Measurements from ENCODE around the gene PKN3. TPM values are rescaled to one million over a fixed set of nuclear protein-coding genes. Genes with fewer than 3 reads are reported as not detected.
A peak's percentile ranks its signal among the peaks of the same experiment; 100 is the strongest.

PKN3 gene
- polyA plus RNA-seq, 1 donor (not counting 4 experiments of a cell fraction or from before 2014, with no cell fraction given), result 1.3 TPM

DNA sequence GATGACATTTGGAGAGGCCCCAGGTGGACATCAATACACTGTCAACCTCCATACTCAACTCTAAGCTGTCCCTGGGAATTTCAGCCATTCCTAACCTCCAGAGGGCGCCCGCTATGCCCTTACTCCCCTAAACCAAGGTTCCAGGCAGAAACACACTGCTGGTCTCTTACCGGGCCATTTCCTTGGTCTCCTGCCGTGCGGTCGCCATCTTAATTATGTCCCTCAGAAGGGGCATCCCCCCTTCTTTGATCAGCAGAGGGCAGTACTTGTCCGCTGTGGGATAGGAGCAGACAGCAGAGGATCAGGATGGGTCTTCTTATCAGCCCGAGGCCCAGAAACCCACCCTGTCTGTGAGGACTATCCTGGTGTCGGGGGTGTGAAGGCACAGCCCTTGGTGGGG, 31.0 kb downstream of the PKN3 start:
- H3K79me2 ChIP-seq (ENCODE audit: control insufficient read depth, insufficient read depth, low read length), result no peaks in the 10 kb centered on the region
- dilution Hi-C loops (cut with MboI; ENCODE audit: extremely low pct_ligation_motif_present, low sequenced_read_pairs), result no loop called here
- no peaks in the 10 kb centered on the region for H3K4me1 ChIP-seq (ENCODE audit: control insufficient read depth, extremely low read depth, insufficient read depth, low read length)
- H3K4me2 ChIP-seq (ENCODE audit: control insufficient read depth, extremely low read depth, insufficient read depth, low read depth, low read length), result peak overlapping the region; percentile 44
- no peaks in the 10 kb centered on the region for H3K9me3 ChIP-seq (ENCODE audit: control insufficient read depth, low read depth, low read length)
- H3K36me3 ChIP-seq (ENCODE audit: control insufficient read depth in 2 of 2, extremely low read depth in 1 of 2, insufficient read depth in 2 of 2, low read length in 2 of 2), result peaks cover 0 to 8% of the 10 kb centered on the region in 2 experiments
- no peaks in the 10 kb centered on the region for H4K20me1 ChIP-seq (ENCODE audit: control insufficient read depth, extremely low read depth, insufficient read depth, low read length)
- H2AFZ ChIP-seq (ENCODE audit: control insufficient read depth, low read length), result peak overlapping the region; percentile 79
- FAIRE-seq (peak; percentile 87), DNase-seq (ENCODE audit: low read depth, low spot score) (peak; percentile 48)
- H3K4me3 ChIP-seq (ENCODE audit: control insufficient read depth in 2 of 3, extremely low read depth in 1 of 3, insufficient read depth in 2 of 3, low read depth in 1 of 3, low read length in 3 of 3), result peak overlapping the region in 1 of 3 experiments; percentile 26
- no peak for TF ChIP-seq EZH2 (IDR thresholded peaks at IDR 0.05; ENCODE audit: low read length)
- TF ChIP-seq, protein P1, sequence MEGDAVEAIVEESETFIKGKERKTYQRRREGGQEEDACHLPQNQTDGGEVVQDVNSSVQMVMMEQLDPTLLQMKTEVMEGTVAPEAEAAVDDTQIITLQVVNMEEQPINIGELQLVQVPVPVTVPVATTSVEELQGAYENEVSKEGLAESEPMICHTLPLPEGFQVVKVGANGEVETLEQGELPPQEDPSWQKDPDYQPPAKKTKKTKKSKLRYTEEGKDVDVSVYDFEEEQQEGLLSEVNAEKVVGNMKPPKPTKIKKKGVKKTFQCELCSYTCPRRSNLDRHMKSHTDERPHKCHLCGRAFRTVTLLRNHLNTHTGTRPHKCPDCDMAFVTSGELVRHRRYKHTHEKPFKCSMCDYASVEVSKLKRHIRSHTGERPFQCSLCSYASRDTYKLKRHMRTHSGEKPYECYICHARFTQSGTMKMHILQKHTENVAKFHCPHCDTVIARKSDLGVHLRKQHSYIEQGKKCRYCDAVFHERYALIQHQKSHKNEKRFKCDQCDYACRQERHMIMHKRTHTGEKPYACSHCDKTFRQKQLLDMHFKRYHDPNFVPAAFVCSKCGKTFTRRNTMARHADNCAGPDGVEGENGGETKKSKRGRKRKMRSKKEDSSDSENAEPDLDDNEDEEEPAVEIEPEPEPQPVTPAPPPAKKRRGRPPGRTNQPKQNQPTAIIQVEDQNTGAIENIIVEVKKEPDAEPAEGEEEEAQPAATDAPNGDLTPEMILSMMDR (optimal IDR thresholded peaks at IDR 0.05 in 1 of 3, IDR thresholded peaks at IDR 0.05 in 1 of 3, conservative IDR thresholded peaks at IDR 0.05 in 1 of 3; ENCODE audit: extremely low read depth in 1 of 3, insufficient read depth in 2 of 3, low read length in 3 of 3), result peak; percentile 80 to 89 (median 85)
- no peaks in the 10 kb centered on the region for H3K27me3 ChIP-seq (ENCODE audit: control insufficient read depth, extremely low read depth, insufficient read depth, low read length)
- H3K9me1 ChIP-seq (ENCODE audit: control insufficient read depth, extremely low read depth, insufficient read depth, low read length), result no peaks in the 10 kb centered on the region
- H3K27ac ChIP-seq (ENCODE audit: control insufficient read depth, insufficient read depth, low read length), result no peak overlapping the region
- H3K9ac ChIP-seq (ENCODE audit: control insufficient read depth, extremely low read depth, insufficient read depth, low read length), result no peak overlapping the region

DNA sequence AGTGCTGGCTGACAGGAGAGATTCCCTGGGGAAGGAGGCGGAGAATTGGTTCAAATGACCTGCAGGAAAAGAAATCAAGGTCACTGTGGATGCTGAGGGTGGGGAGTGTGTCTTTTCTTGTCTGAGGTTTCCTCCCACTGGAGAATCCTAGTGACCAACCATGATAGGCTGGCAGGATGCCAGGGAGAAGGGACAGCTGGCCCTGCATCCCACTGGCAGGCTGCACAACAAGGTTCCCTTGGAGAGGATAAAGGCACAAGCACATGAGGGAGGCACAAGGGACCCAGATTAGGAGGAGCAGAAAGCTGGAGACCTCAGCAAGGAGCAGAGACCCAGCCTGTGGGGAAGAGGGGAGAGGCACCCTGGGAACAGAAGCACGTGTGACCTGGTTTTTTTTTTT, 33.1 kb downstream of the PKN3 start:
- Histone ChIP-seq H3K27me3 (ENCODE audit: control insufficient read depth, extremely low read depth, insufficient read depth, low read length) (no peaks in the 10 kb centered on the region), H3K4me2 (ENCODE audit: control insufficient read depth, extremely low read depth, insufficient read depth, low read depth, low read length) (no peak overlapping the region), H3K9ac (ENCODE audit: control insufficient read depth, extremely low read depth, insufficient read depth, low read length) (no peak overlapping the region), H3K4me3 (ENCODE audit: control insufficient read depth in 2 of 3, extremely low read depth in 1 of 3, insufficient read depth in 2 of 3, low read depth in 1 of 3, low read length in 3 of 3) (no peak overlapping the region), H2AFZ (ENCODE audit: control insufficient read depth, low read length) (no peak overlapping the region), H3K9me1 (ENCODE audit: control insufficient read depth, extremely low read depth, insufficient read depth, low read length) (no peaks in the 10 kb centered on the region), H3K79me2 (ENCODE audit: control insufficient read depth, insufficient read depth, low read length) (no peaks in the 10 kb centered on the region), H3K4me1 (ENCODE audit: control insufficient read depth, extremely low read depth, insufficient read depth, low read length) (no peaks in the 10 kb centered on the region), H4K20me1 (ENCODE audit: control insufficient read depth, extremely low read depth, insufficient read depth, low read length) (no peaks in the 10 kb centered on the region), H3K9me3 (ENCODE audit: control insufficient read depth, low read depth, low read length) (no peaks in the 10 kb centered on the region), H3K27ac (ENCODE audit: control insufficient read depth, insufficient read depth, low read length) (no peak overlapping the region), H3K36me3 (ENCODE audit: control insufficient read depth in 2 of 2, extremely low read depth in 1 of 2, insufficient read depth in 2 of 2, low read length in 2 of 2) (peaks cover 0 to 8% of the 10 kb centered on the region in 2 experiments)
- no peak for DNase-seq (ENCODE audit: low read depth, low spot score)
- TF ChIP-seq, protein P1 (optimal IDR thresholded peaks at IDR 0.05 in 1 of 3, IDR thresholded peaks at IDR 0.05 in 1 of 3, conservative IDR thresholded peaks at IDR 0.05 in 1 of 3; ENCODE audit: extremely low read depth in 1 of 3, insufficient read depth in 2 of 3, low read length in 3 of 3), result no peak
- TF ChIP-seq EZH2 (IDR thresholded peaks at IDR 0.05; ENCODE audit: low read length), result no peak
- dilution Hi-C loops (cut with MboI; ENCODE audit: extremely low pct_ligation_motif_present, low sequenced_read_pairs), result no loop called here
- FAIRE-seq, result no peak
